GM23248 (cell line): ENCODE data around the gene ZBTB43. TPM values are rescaled to one million over a fixed set of nuclear protein-coding genes. Genes with fewer than 3 reads are reported as not detected.

ENCODE experiments used
- DNase-seq: peaks from one replicate; pipeline ENCODE4 v3.0.0-alpha.2; 2015
- H2AFZ ChIP-seq: fragments of 200-600 bp; sonication (generic); 2 replicates; pipeline ENCODE4 v1.6.1; 2016; ENCODE audit warnings: antibody characterized with exemption
- H3F3A ChIP-seq: fragments of 200-600 bp; sonication (generic); 2 replicates; pipeline ENCODE4 v1.6.1; 2016; ENCODE audit warnings: mild to moderate bottlenecking, antibody characterized with exemption, mixed run types; ENCODE audit not compliant: insufficient read depth
- H3K27ac ChIP-seq: fragments of 200-600 bp; sonication (generic); 2 replicates; pipeline ENCODE4 v1.5.1; 2016; ENCODE audit warnings: mild to moderate bottlenecking
- H3K27me3 ChIP-seq: fragments of 200-600 bp; sonication (generic); replicated peaks from 2 replicates; pipeline ENCODE4 v1.6.1; 2016; ENCODE audit warnings: mild to moderate bottlenecking; ENCODE audit not compliant: insufficient read depth
- H3K36me3 ChIP-seq: fragments of 200-600 bp; sonication (generic); 2 replicates; pipeline ENCODE4 v1.6.1; 2016; ENCODE audit warnings: low read depth, mild to moderate bottlenecking
- H3K4me1 ChIP-seq: fragments of 200-600 bp; sonication (generic); 2 replicates; pipeline ENCODE4 v1.6.1; 2016; ENCODE audit warnings: mild to moderate bottlenecking; ENCODE audit not compliant: insufficient read depth
- H3K4me2 ChIP-seq: fragments of 200-600 bp; sonication (generic); one replicate; pipeline ENCODE4 v1.6.1; 2016; ENCODE audit warnings: mild to moderate bottlenecking; ENCODE audit not compliant: unreplicated experiment
- H3K4me3 ChIP-seq: fragments of 200-600 bp; sonication (generic); 2 replicates; pipeline ENCODE4 v1.5.1; 2016; ENCODE audit warnings: mild to moderate bottlenecking
- H3K79me2 ChIP-seq: fragments of 200-600 bp; sonication (generic); 2 replicates; pipeline ENCODE4 v1.6.1; 2016; ENCODE audit warnings: mild to moderate bottlenecking; ENCODE audit not compliant: insufficient read depth
- H3K9ac ChIP-seq: fragments of 200-600 bp; sonication (generic); 2 replicates; pipeline ENCODE4 v1.6.1; 2016; ENCODE audit warnings: mild to moderate bottlenecking
- H3K9me2 ChIP-seq: fragments of 200-600 bp; sonication (generic); 2 replicates; pipeline ENCODE4 v1.6.1; 2016; ENCODE audit warnings: mixed run types, mild to moderate bottlenecking, moderate library complexity; ENCODE audit not compliant: insufficient read depth
- H3K9me3 ChIP-seq: fragments of 200-600 bp; sonication (generic); one replicate; pipeline ENCODE4 v1.6.1; 2017; ENCODE audit warnings: low read depth
- H4K20me1 ChIP-seq: fragments of 200-600 bp; sonication (generic); 2 replicates; pipeline ENCODE4 v1.6.0; 2016; ENCODE audit not compliant: insufficient read depth
- EZH2 ChIP-seq: fragments of 200-600 bp; sonication (generic); IDR thresholded peaks from 2 replicates; pipeline ENCODE4 v1.6.1; 2018; ENCODE audit warnings: antibody characterized with exemption, mild to moderate bottlenecking; ENCODE audit not compliant: insufficient read depth, poor library complexity, severe bottlenecking
- EZH2phosphoT487 ChIP-seq: fragments of 200-600 bp; sonication (generic); IDR thresholded peaks from 2 replicates; pipeline ENCODE4 v1.6.1; 2018; ENCODE audit warnings: antibody characterized with exemption, moderate library complexity, mild to moderate bottlenecking, low read depth; ENCODE audit not compliant: insufficient read depth
- WGBS, 2 experiments: methylation state at CpG; one replicate each; pipeline ENCODE4 v1.1.6; 2015 to 2017; ENCODE audit warnings: low lambda C conversion rate in 2 of 2, low coverage in 1 of 2; ENCODE audit errors: missing lambda C conversion rate in 2 of 2; 5-methylcytosine and 5-hydroxymethylcytosine counted together
- in situ Hi-C: fragments of 300-500 bp; cut with MboI; formaldehyde crosslinking; loops from 2 replicates; pipeline ENCODE4 v1.15.0; 2020
- polyA plus RNA-seq: library from polyadenylated mRNA; unstranded; fragments of >200 nt; fragmentation: Nextera tagmentation; extraction: Ambion mirVana; gene quantifications from 2 replicates; pipeline ENCODE4 v1.2.1, GENCODE V29; 2016
- total RNA-seq: library from RNA; depleted of rRNA; stranded (reverse); fragments of >200 nt; shearing (Covaris generic); gene quantifications from 2 replicates; pipeline ENCODE4 v1.2.3, GENCODE V29; 2014

ZBTB43 gene
- total and polyA plus RNA-seq, 2 experiments from 2014 or later: 8.5 to 12.3 TPM

GRCh38 chr9:126861707-126862103 is 56.9 kb downstream of the ZBTB43 start:
- 0% methylated on average over 3 of the region's 3 CpGs for WGBS, 2 experiments
- 0 out of 2 replicates have a peak, but pooled peaks cover 2% of the 10 kb centered on the region for H3K36me3 ChIP-seq
- 0 out of 2 replicates have a peak, but pooled peaks cover 4% of the 10 kb centered on the region for H3K27me3 ChIP-seq
- peaks cover 22% of the 10 kb centered on the region for H3K4me1 ChIP-seq
- no peaks in the 10 kb centered on the region for H3K9me3 ChIP-seq
- peaks cover 21% of the 10 kb centered on the region; the same call in 1 of the 2 replicates for H3F3A ChIP-seq
- peak overlapping the region; percentile 97 for H3K4me2 ChIP-seq
- H2AFZ ChIP-seq: peak overlapping the region; percentile 56
- H3K9me2 ChIP-seq: no peaks in the 10 kb centered on the region
- in situ Hi-C loops: no loop called here
- H3K79me2 ChIP-seq: peaks cover 59% of the 10 kb centered on the region
- H3K27ac ChIP-seq: peak overlapping the region; percentile 60
- peak overlapping the region; percentile 82 for H3K9ac ChIP-seq
- peak overlapping the region; percentile 89 for H3K4me3 ChIP-seq
- TF ChIP-seq EZH2phosphoT487: no peak
- no peak for TF ChIP-seq EZH2
- H4K20me1 ChIP-seq: peaks cover 11% of the 10 kb centered on the region; the same call in 1 of the 2 replicates
- peak; percentile 73 for DNase-seq

GRCh38 chr9:126862104-126862761 is 57.4 kb downstream of the ZBTB43 start:
- in situ Hi-C loops: no loop called here
- Histone ChIP-seq H2AFZ (peak overlapping the region; percentile 19; the same call in 1 of the 2 replicates), H3K79me2 (peaks cover 64% of the 10 kb centered on the region), H4K20me1 (peaks cover 11% of the 10 kb centered on the region; the same call in 1 of the 2 replicates), H3F3A (peaks cover 21% of the 10 kb centered on the region; the same call in 1 of the 2 replicates), H3K9me2 (no peaks in the 10 kb centered on the region), H3K4me1 (peaks cover 22% of the 10 kb centered on the region), H3K36me3 (0 out of 2 replicates have a peak, but pooled peaks cover 6% of the 10 kb centered on the region), H3K4me2 (peak overlapping the region; percentile 97), H3K27ac (peak overlapping the region; percentile 60), H3K27me3 (no peaks in the 10 kb centered on the region), H3K9ac (peak overlapping the region; percentile 82), H3K9me3 (no peaks in the 10 kb centered on the region), H3K4me3 (peak overlapping the region; percentile 89)
- 25 to 32% methylated on average over 11 of the region's 11 CpGs for WGBS, 2 experiments
- DNase-seq: peak; percentile 38
- TF ChIP-seq EZH2: no peak
- TF ChIP-seq EZH2phosphoT487: no peak

- in situ Hi-C loops: no loop called here
Observed at GRCh38 chr9:126864771-126865170, 59.9 kb downstream of the ZBTB43 start.

DNA sequence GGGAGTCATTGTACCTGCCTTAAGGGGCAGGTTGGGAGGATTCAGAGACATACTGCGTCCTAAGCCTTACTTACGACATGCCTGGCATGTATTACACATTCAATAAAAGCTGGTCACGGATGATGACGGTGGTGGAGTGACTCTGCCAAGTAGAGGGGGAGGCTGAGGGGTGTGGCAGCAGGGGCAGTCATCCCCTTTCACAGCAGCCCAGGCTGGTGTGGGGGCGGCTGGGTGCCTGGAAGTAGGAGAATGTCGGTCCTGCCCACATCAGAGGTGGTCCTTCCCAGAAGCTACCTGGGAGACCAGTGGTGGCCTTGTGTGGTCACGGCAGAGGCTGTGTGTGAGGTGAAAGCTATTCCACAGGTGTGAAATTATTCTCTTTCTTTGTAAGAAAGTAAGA is 64.5 kb downstream of the ZBTB43 start:
- Histone ChIP-seq H4K20me1 (0 out of 2 replicates have a peak, but pooled peaks cover under 1% of the 10 kb centered on the region), H3K4me2 (no peak overlapping the region), H3K36me3 (0 out of 2 replicates have a peak, but pooled peaks cover 6% of the 10 kb centered on the region), H3K4me3 (no peak overlapping the region), H3K9me3 (no peaks in the 10 kb centered on the region), H2AFZ (no peak overlapping the region), H3K9ac (no peak overlapping the region), H3F3A (peaks cover under 1% of the 10 kb centered on the region; the same call in 1 of the 2 replicates), H3K27me3 (no peaks in the 10 kb centered on the region), H3K4me1 (no peaks in the 10 kb centered on the region), H3K79me2 (peaks cover 96% of the 10 kb centered on the region), H3K27ac (no peak overlapping the region), H3K9me2 (no peaks in the 10 kb centered on the region)
- no peak for TF ChIP-seq EZH2
- TF ChIP-seq EZH2phosphoT487: no peak
- in situ Hi-C loops: no loop called here
- peak; percentile 40 for DNase-seq
- 76 to 77% methylated on average over 7 of the region's 7 CpGs for WGBS, 2 experiments

More at GRCh38 chr9:126864771-126865170, 59.9 kb downstream of the ZBTB43 start:
- TF ChIP-seq EZH2: no peak
- TF ChIP-seq EZH2phosphoT487: no peak
- Histone ChIP-seq H3K27ac (no peak overlapping the region), H3K9me3 (no peaks in the 10 kb centered on the region), H3K36me3 (0 out of 2 replicates have a peak, but pooled peaks cover 6% of the 10 kb centered on the region), H3K4me2 (no peak overlapping the region), H3K4me1 (peaks cover 22% of the 10 kb centered on the region), H3K4me3 (no peak overlapping the region), H4K20me1 (peaks cover 11% of the 10 kb centered on the region; the same call in 1 of the 2 replicates), H3K79me2 (peaks cover 90% of the 10 kb centered on the region), H2AFZ (no peak overlapping the region), H3K9ac (no peak overlapping the region), H3K9me2 (no peaks in the 10 kb centered on the region), H3K27me3 (no peaks in the 10 kb centered on the region), H3F3A (peaks cover 21% of the 10 kb centered on the region; the same call in 1 of the 2 replicates)
- no peak for DNase-seq
- WGBS, 2 experiments: 66 to 73% methylated on average over 2 of the region's 2 CpGs
